Measurements from ENCODE around the gene NMU.

GRCh38 chr4:55625835-55626234 lies 10.3 kb downstream of the NMU start:
- TF ChIP-seq TOX (CRISPR knock-in tag; IDR thresholded peaks at IDR 0.05; ENCODE audit: borderline replicate concordance) (no peak), CSRNP3 (CRISPR knock-in tag; IDR thresholded peaks at IDR 0.05) (no peak), ZFP30 (CRISPR knock-in tag; IDR thresholded peaks at IDR 0.05) (no peak), PPARA (CRISPR knock-in tag; IDR thresholded peaks at IDR 0.05; ENCODE audit: borderline replicate concordance) (no peak), RARB (CRISPR knock-in tag; IDR thresholded peaks at IDR 0.05) (no peak), ESRRG (CRISPR knock-in tag; IDR thresholded peaks at IDR 0.05) (no peak), ZNF565 (CRISPR knock-in tag; conservative IDR thresholded peaks at IDR 0.05; ENCODE audit: low read depth) (no peak)
